GM19035 (cell line): ENCODE data around the gene DTNB.
A peak's percentile ranks its signal among the peaks of the same experiment; 100 is the strongest.
"Not testable (repeated sequence)": the region's sequence is repeated elsewhere in the genome, so short reads cannot be mapped to it uniquely, and the experiment has no call there.

Experiments
- ATAC-seq: cut with Tn5 transposase; IDR thresholded peaks from one replicate; pipeline ENCODE4 v1.9.1; 2021; ENCODE audit not compliant: unreplicated experiment

Gene DTNB

GRCh38 chr2:25673300-25674076, at the start of gene DTNB:
DTNB (minus strand) TSS chr2:25673577; CDS start chr2:25652660, 20,917 bp downstream.
- peak; percentile 65 for ATAC-seq

- ATAC-seq, result no peak
Observed at GRCh38 chr2:25722224-25722623, 48.8 kb upstream of the DTNB start.

- no peak for ATAC-seq
Observed at GRCh38 chr2:25720575-25720974, 47.2 kb upstream of the DTNB start.

- ATAC-seq, result no peak
Observed at GRCh38 chr2:25714740-25715139, 41.4 kb upstream of the DTNB start.

GRCh38 chr2:25712455-25712854, 39.1 kb upstream of the DTNB start:
- no peak for ATAC-seq

- ATAC-seq, result no peak
Observed at GRCh38 chr2:25711675-25712354, 38.4 kb upstream of the DTNB start.

- no peak for ATAC-seq
Observed at GRCh38 chr2:25710750-25711149, 37.4 kb upstream of the DTNB start.

- no peak for ATAC-seq
Observed at GRCh38 chr2:25709349-25709748, 36.0 kb upstream of the DTNB start.

GRCh38 chr2:25707927-25708590, 34.7 kb upstream of the DTNB start:
- ATAC-seq, result no peak

GRCh38 chr2:25705575-25705974, 32.2 kb upstream of the DTNB start:
- ATAC-seq, result not testable (repeated sequence)

- no peak for ATAC-seq
Observed at GRCh38 chr2:25701801-25702200, 28.4 kb upstream of the DTNB start.

GRCh38 chr2:25700221-25700660, 26.9 kb upstream of the DTNB start:
- ATAC-seq, result no peak

GRCh38 chr2:25699216-25699615, 25.8 kb upstream of the DTNB start:
- ATAC-seq, result no peak

GRCh38 chr2:25698752-25699151, 25.4 kb upstream of the DTNB start:
- no peak for ATAC-seq

- ATAC-seq, result no peak
Observed at GRCh38 chr2:25697559-25698341, 24.4 kb upstream of the DTNB start.

GRCh38 chr2:25692737-25693445, 19.5 kb upstream of the DTNB start:
- no peak for ATAC-seq

- ATAC-seq, result no peak
Observed at GRCh38 chr2:25692143-25692542, 18.8 kb upstream of the DTNB start.

GRCh38 chr2:25690058-25690457, 16.7 kb upstream of the DTNB start:
- no peak for ATAC-seq

- no peak for ATAC-seq
Observed at GRCh38 chr2:25688236-25688635, 14.9 kb upstream of the DTNB start.

- ATAC-seq, result no peak
Observed at GRCh38 chr2:25685741-25686140, 12.4 kb upstream of the DTNB start.
